IMR-90 (cell line): ENCODE results near the gene CCDC61. TPM values are rescaled to one million over a fixed set of nuclear protein-coding genes. Genes with fewer than 3 reads are reported as not detected.

Experiments
- ATAC-seq: fragments of 200-7000 bp; cut with Tn5 transposase; 2 replicates; pipeline ENCODE4 v1.9.1; 2020; ENCODE audit warnings: low read depth, mild to moderate bottlenecking, moderate library complexity
- BruUV-seq: library from RNA; stranded (reverse); fragments of 400-500 nt; replicated peaks from 2 replicates; lab custom pipeline; 2021; lab: Mats Ljungman, UMichigan
- CTCF ChIA-PET: fragments of 300-600 bp; formaldehyde crosslinking; extraction: SDS; loops from one replicate; lab custom pipeline; 2021; ENCODE audit warnings: antibody characterized with exemption; lab: Yijun Ruan, JAX
- POLR2A ChIA-PET: fragments of 300-600 bp; sonication (Branson Sonifier 250); formaldehyde crosslinking; loops from one replicate; lab custom pipeline; 2022; ENCODE audit warnings: antibody characterized with exemption; ENCODE audit not compliant: unreplicated experiment; lab: Charles Lee
- DNase-seq: peaks from one replicate; pipeline ENCODE4 v3.0.0; 2013
- H2AFZ ChIP-seq: replicated peaks from 2 replicates; pipeline ENCODE3; 2013; ENCODE audit warnings: low read length, mild to moderate bottlenecking; ENCODE audit not compliant: poor library complexity
- H2AK5ac ChIP-seq: 2 replicates; pipeline ENCODE4 v1.6.1; 2013; ENCODE audit warnings: low read depth, low read length, inconsistent platforms
- H2AK9ac ChIP-seq: replicated peaks from 2 replicates; pipeline ENCODE3; 2013; ENCODE audit warnings: mild to moderate bottlenecking, low read depth, low read length, moderate library complexity; ENCODE audit not compliant: poor library complexity
- H2BK120ac ChIP-seq: 2 replicates; pipeline ENCODE4 v1.6.1; 2013; ENCODE audit warnings: low read depth, low read length, inconsistent platforms
- H2BK15ac ChIP-seq: 3 replicates; pipeline ENCODE4 v1.6.1; 2013; ENCODE audit warnings: low read depth, low read length, inconsistent platforms
- H2BK20ac ChIP-seq: 2 replicates; pipeline ENCODE4 v1.6.1; 2013; ENCODE audit warnings: low read depth, mild to moderate bottlenecking, inconsistent platforms, low read length, moderate library complexity
- H2BK5ac ChIP-seq: 2 replicates; pipeline ENCODE4 v1.6.1; 2013; ENCODE audit warnings: mild to moderate bottlenecking, low read depth, low read length, inconsistent platforms; ENCODE audit not compliant: poor library complexity, severe bottlenecking
- H3K14ac ChIP-seq: replicated peaks from 2 replicates; pipeline ENCODE4 v1.6.1; 2013; ENCODE audit warnings: low read depth, low read length, inconsistent platforms
- H3K18ac ChIP-seq: 2 replicates; pipeline ENCODE4 v1.6.1; 2013; ENCODE audit warnings: low read depth, low read length, control low read depth
- H3K23ac ChIP-seq: 2 replicates; pipeline ENCODE4 v1.6.1; 2013; ENCODE audit warnings: low read depth, low read length, inconsistent platforms
- H3K27ac ChIP-seq: 2 replicates; pipeline ENCODE4 v1.5.1; 2013; ENCODE audit warnings: mild to moderate bottlenecking, control low read depth, low read length; ENCODE audit not compliant: insufficient read depth
- H3K27me3 ChIP-seq: 2 replicates; pipeline ENCODE4 v1.6.1; 2013; ENCODE audit warnings: low read length; ENCODE audit not compliant: control insufficient read depth, insufficient read depth
- H3K36me3 ChIP-seq: 2 replicates; pipeline ENCODE4 v1.6.1; 2013; ENCODE audit warnings: low read length, mixed read lengths; ENCODE audit not compliant: control insufficient read depth, insufficient read depth
- H3K4ac ChIP-seq: 2 replicates; pipeline ENCODE4 v1.6.1; 2013; ENCODE audit warnings: low read depth, low read length, inconsistent platforms
- H3K4me1 ChIP-seq: 2 replicates; pipeline ENCODE4 v1.6.1; 2013; ENCODE audit warnings: low read length, mixed read lengths; ENCODE audit not compliant: control insufficient read depth, insufficient read depth
- H3K4me2 ChIP-seq: 2 replicates; pipeline ENCODE4 v1.6.1; 2013; ENCODE audit warnings: low read depth, mild to moderate bottlenecking, control low read depth, low read length, moderate library complexity
- H3K4me3 ChIP-seq: 2 replicates; pipeline ENCODE4 v1.5.1; 2013; ENCODE audit warnings: low read depth, mild to moderate bottlenecking, control low read depth, low read length, moderate library complexity; ENCODE audit not compliant: insufficient read depth
- H3K56ac ChIP-seq: 2 replicates; pipeline ENCODE4 v1.6.1; 2013; ENCODE audit warnings: low read length, inconsistent platforms; ENCODE audit not compliant: insufficient read depth; ENCODE audit errors: extremely low read depth
- H3K79me1 ChIP-seq, 2 experiments: 2 replicates each; pipeline ENCODE4 v1.6.1; 2013; ENCODE audit warnings: low read length in 2 of 2, inconsistent platforms in 1 of 2, low read depth in 1 of 2
- H3K9ac ChIP-seq: 2 replicates; pipeline ENCODE4 v1.6.1; 2013; ENCODE audit warnings: low read depth, low read length, control low read depth
- H3K9me1 ChIP-seq: 2 replicates; pipeline ENCODE4 v1.6.1; 2013; ENCODE audit warnings: low read length, inconsistent platforms; ENCODE audit not compliant: insufficient read depth
- H3K9me3 ChIP-seq: 2 replicates; pipeline ENCODE4 v1.6.1; 2013; ENCODE audit warnings: low read length; ENCODE audit not compliant: control insufficient read depth, insufficient read depth
- H4K20me1 ChIP-seq: 2 replicates; pipeline ENCODE4 v1.6.1; 2013; ENCODE audit warnings: low read length, inconsistent platforms; ENCODE audit not compliant: insufficient read depth
- H4K5ac ChIP-seq: 2 replicates; pipeline ENCODE4 v1.6.1; 2013; ENCODE audit warnings: mild to moderate bottlenecking, low read depth, low read length, control low read depth
- H4K8ac ChIP-seq, 2 experiments: 2 replicates each; pipeline ENCODE4 v1.6.1; 2013; ENCODE audit warnings: low read depth in 2 of 2, low read length in 2 of 2, control low read depth in 1 of 2, inconsistent platforms in 1 of 2
- H4K91ac ChIP-seq: 2 replicates; pipeline ENCODE4 v1.6.1; 2013; ENCODE audit warnings: low read depth, low read length, inconsistent platforms; ENCODE audit not compliant: insufficient read depth
- CEBPB ChIP-seq: IDR thresholded peaks from 2 replicates; pipeline ENCODE4 v1.6.1; 2012; ENCODE audit warnings: low read depth, low read length, improper control_type of control experiment
- MAZ ChIP-seq: IDR thresholded peaks from 2 replicates; pipeline ENCODE4 v1.6.1; 2012; ENCODE audit warnings: low read depth, mild to moderate bottlenecking, low read length, improper control_type of control experiment, moderate library complexity, borderline replicate concordance
- MXI1 ChIP-seq: IDR thresholded peaks from 2 replicates; pipeline ENCODE4 v1.6.1; 2012; ENCODE audit warnings: low read depth, mild to moderate bottlenecking, low read length, moderate library complexity, borderline replicate concordance
- WGBS, 2 experiments: methylation state at CpG; one replicate each; pipeline versions ENCODE4 v1.1.5 to v1.1.7; 2013; ENCODE audit warnings: missing lambda C conversion rate in 2 of 2; ENCODE audit not compliant: insufficient read length in 1 of 2; ENCODE audit errors: extremely low coverage in 2 of 2; 5-methylcytosine and 5-hydroxymethylcytosine counted together
- dilution Hi-C: fragments of 300-500 bp; cut with HindIII; formaldehyde crosslinking; loops from one replicate; pipeline ENCODE4 v1.14.3; 2018; ENCODE audit warnings: low sequenced_read_pairs; ENCODE audit not compliant: unreplicated experiment
- in situ Hi-C: fragments of 300-500 bp; cut with MboI; formaldehyde crosslinking; loops from 3 replicates; pipeline ENCODE4 v1.14.3; 2019; ENCODE audit warnings: low sequenced_read_pairs, inconsistent platforms, mixed read lengths
- intact Hi-C: fragments of 100-400 bp; cut with micrococcal nuclease; formaldehyde crosslinking; loops from 2 replicates; pipeline ENCODE4 v1.10.0; 2022
- polyA plus RNA-seq, 3 experiments: library from polyadenylated mRNA; depleted of rRNA; stranded (reverse); fragments of >200 nt; gene quantifications; 2 replicates each; pipeline ENCODE4 v1.2.3, GENCODE V29; 2012; ENCODE audit warnings: low replicate concordance in 1 of 3
- total RNA-seq: library from RNA; depleted of rRNA; stranded (reverse); fragments of >200 nt; gene quantifications from 2 replicates; pipeline ENCODE4 v1.2.3, GENCODE V29; 2012

The CCDC61 gene
- total and polyA plus RNA-seq, 2 of the 4 experiments (the other 2 are of a cell fraction): 3.2 to 9.1 TPM

DNA sequence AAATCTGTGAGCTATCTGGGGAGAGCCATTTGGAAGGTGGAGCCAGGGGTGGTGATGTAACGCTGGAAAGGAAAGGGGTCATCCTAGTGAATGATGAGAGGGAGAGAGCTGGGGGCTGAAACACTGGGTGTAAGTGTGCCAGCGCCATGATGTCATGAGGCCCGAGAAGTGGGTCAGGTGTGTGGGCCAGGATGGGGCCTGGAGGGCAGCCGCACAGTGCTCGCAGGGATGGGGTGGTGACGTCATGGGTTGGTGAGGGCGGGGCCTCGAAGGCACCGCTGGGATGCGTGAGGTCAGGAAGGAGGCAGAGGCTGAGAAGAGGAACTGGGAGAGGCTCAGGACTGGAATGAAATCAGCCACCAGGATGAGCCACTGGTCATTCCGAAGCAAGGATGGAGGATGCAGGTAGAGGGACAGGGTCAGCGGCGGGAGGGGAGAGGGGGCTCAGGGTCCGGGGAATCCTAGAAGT is 4.4 kb downstream of the CCDC61 start:
- CTCF ChIA-PET: no interaction called here

More for the DNA sequence above, 4.4 kb downstream of the CCDC61 start:
- Histone ChIP-seq H2BK15ac (no peak overlapping the region), H4K5ac (no peak overlapping the region), H2BK5ac (no peak overlapping the region), H3K9me3 (no peaks in the 10 kb centered on the region), H4K8ac (0 out of 4 replicates have a peak overlapping the region, but pooled peaks of 1 of the 2 experiments have one; percentile 29), H2BK120ac (no peak overlapping the region), H3K9me1 (peaks cover 9% of the 10 kb centered on the region), H3K36me3 (peaks cover 9% of the 10 kb centered on the region; the same call in 1 of the 2 replicates), H3K56ac (no peak overlapping the region), H2AFZ (peak overlapping the region; percentile 54), H3K4ac (no peak overlapping the region), H2AK9ac (no peak overlapping the region), H3K27ac (no peak overlapping the region), H3K4me1 (peaks cover 2% of the 10 kb centered on the region), H3K14ac (no peak overlapping the region), H3K9ac (no peak overlapping the region), H4K20me1 (peaks cover 5% of the 10 kb centered on the region; the same call in 1 of the 2 replicates), H2BK20ac (no peak overlapping the region), H3K4me3 (no peak overlapping the region), H3K18ac (no peak overlapping the region), H3K23ac (no peak overlapping the region), H3K27me3 (no peaks in the 10 kb centered on the region), H4K91ac (no peak overlapping the region), H3K4me2 (peak overlapping the region; percentile 57), H3K79me1 (peaks cover 16 to 40% of the 10 kb centered on the region in 2 experiments), H2AK5ac (no peak overlapping the region)
- intact Hi-C loops: loop anchor here (5.0 to 10.0 kb wide), 2 partner anchors 75 to 112 kb away; partner anchors contain the start of gene IRF2BP1
- no peak for ATAC-seq
- BruUV-seq: no TSS peak
- DNase-seq: peak; percentile 43
- WGBS, 2 experiments: 14% methylated on average over 13 of the region's 14 CpGs; no CpG with 5 or more reads in 1 of the 2 experiments
- in situ Hi-C loops: no loop called here
- dilution Hi-C loops: no loop called here
- no peak for TF ChIP-seq MXI1
- no peak for TF ChIP-seq CEBPB
- peak; percentile 41; the same call in 1 of the 2 replicates for TF ChIP-seq MAZ
- POLR2A ChIA-PET: interaction anchor here (0.6 kb wide), 1 partner anchor 601 kb away, joined by 3 read pairs; no protein-coding TSS in a partner anchor
